Activated CD8-positive, alpha-beta memory T cell treated with anti-CD3 and anti-CD28 coated beads, Interleukin-2, amount 50 U/mL, for 1 hour (primary cell): ENCODE results near the gene RFPL1.

Experiments
- DNase-seq: peaks from one replicate; pipeline ENCODE4 v3.0.0-alpha.2; 2020; ENCODE audit errors: extremely low read depth

Gene RFPL1

GRCh38 chr22:29442976-29443375 lies 4.6 kb downstream of the RFPL1 start:
- DNase-seq = no peak

- no peak for DNase-seq
Measured at GRCh38 chr22:29443452-29443851, 5.1 kb downstream of the RFPL1 start.

GRCh38 chr22:29443861-29444792 lies 5.7 kb downstream of the RFPL1 start:
- DNase-seq = no peak

- DNase-seq = no peak
Measured at GRCh38 chr22:29445508-29445907, 7.1 kb downstream of the RFPL1 start.

- no peak for DNase-seq
Measured at GRCh38 chr22:29447906-29448305, 9.5 kb downstream of the RFPL1 start.

GRCh38 chr22:29449296-29449875 lies 11.0 kb downstream of the RFPL1 start:
- no peak for DNase-seq

GRCh38 chr22:29450222-29450621 lies 11.8 kb downstream of the RFPL1 start:
- no peak for DNase-seq

- no peak for DNase-seq
Measured at GRCh38 chr22:29451863-29452262, 13.5 kb downstream of the RFPL1 start.

- no peak for DNase-seq
Measured at GRCh38 chr22:29454276-29454675, 15.9 kb downstream of the RFPL1 start.

- no peak for DNase-seq
Measured at GRCh38 chr22:29456211-29456671, 17.9 kb downstream of the RFPL1 start.

GRCh38 chr22:29457730-29458129 lies 19.3 kb downstream of the RFPL1 start:
- no peak for DNase-seq

- no peak for DNase-seq
Measured at GRCh38 chr22:29458551-29458950, 20.2 kb downstream of the RFPL1 start.

- DNase-seq = no peak
Measured at GRCh38 chr22:29459773-29460172, 21.4 kb downstream of the RFPL1 start.

GRCh38 chr22:29461263-29461662 lies 22.9 kb downstream of the RFPL1 start:
- no peak for DNase-seq

- DNase-seq = no peak
Measured at GRCh38 chr22:29463629-29464028, 25.2 kb downstream of the RFPL1 start.

GRCh38 chr22:29464581-29464980 lies 26.2 kb downstream of the RFPL1 start:
- DNase-seq = no peak

- DNase-seq = no peak
Measured at GRCh38 chr22:29469755-29470154, 31.4 kb downstream of the RFPL1 start.

- DNase-seq = no peak
Measured at GRCh38 chr22:29470159-29470855, 31.9 kb downstream of the RFPL1 start.

GRCh38 chr22:29473001-29473400 lies 34.6 kb downstream of the RFPL1 start:
- no peak for DNase-seq

- no peak for DNase-seq
Measured at GRCh38 chr22:29475550-29475949, 37.2 kb downstream of the RFPL1 start.

GRCh38 chr22:29476116-29476515 lies 37.7 kb downstream of the RFPL1 start:
- DNase-seq = no peak

- no peak for DNase-seq
Measured at GRCh38 chr22:29477723-29478318, 39.4 kb downstream of the RFPL1 start.
